BE2C (cell line): ENCODE results near the gene CORO1C. TPM values are rescaled to one million over a fixed set of nuclear protein-coding genes. Genes with fewer than 3 reads are reported as not detected.

Experiments used
- DNase-seq: peaks from one replicate; pipeline ENCODE4 v3.0.0-alpha.2; 2020
- H3K27me3 ChIP-seq: fragments of 250-450 bp; sonication (Bioruptor Pico); 2 replicates; pipeline ENCODE4 v1.5.1; 2020; ENCODE audit warnings: mild to moderate bottlenecking
- H3K36me3 ChIP-seq: fragments of 250-450 bp; sonication (Bioruptor Pico); 2 replicates; pipeline ENCODE4 v1.5.1; 2020; ENCODE audit warnings: mild to moderate bottlenecking
- H3K4me1 ChIP-seq: fragments of 250-450 bp; sonication (Bioruptor Pico); 2 replicates; pipeline ENCODE4 v1.5.1; 2020
- H3K4me3 ChIP-seq: 2 replicates; pipeline ENCODE4 v1.5.1; 2011; ENCODE audit warnings: low read depth, low read length
- H3K9me3 ChIP-seq: fragments of 250-450 bp; sonication (Bioruptor Pico); 2 replicates; pipeline ENCODE4 v1.5.1; 2020
- polyA plus RNA-seq: library from polyadenylated mRNA; unstranded; fragments of >200 nt; gene quantifications from one replicate; pipeline ENCODE4 v1.2.1, GENCODE V29; 2012; ENCODE audit warnings: low read depth, missing spikeins; ENCODE audit not compliant: insufficient read length, insufficient read depth
- TF ChIP-seq, protein P1 (sequence below): IDR thresholded peaks from 2 replicates; pipeline ENCODE4 v1.5.1; 2012; ENCODE audit warnings: mild to moderate bottlenecking, low read depth, low read length

The CORO1C gene
- 86.3 TPM for polyA plus RNA-seq

DNA sequence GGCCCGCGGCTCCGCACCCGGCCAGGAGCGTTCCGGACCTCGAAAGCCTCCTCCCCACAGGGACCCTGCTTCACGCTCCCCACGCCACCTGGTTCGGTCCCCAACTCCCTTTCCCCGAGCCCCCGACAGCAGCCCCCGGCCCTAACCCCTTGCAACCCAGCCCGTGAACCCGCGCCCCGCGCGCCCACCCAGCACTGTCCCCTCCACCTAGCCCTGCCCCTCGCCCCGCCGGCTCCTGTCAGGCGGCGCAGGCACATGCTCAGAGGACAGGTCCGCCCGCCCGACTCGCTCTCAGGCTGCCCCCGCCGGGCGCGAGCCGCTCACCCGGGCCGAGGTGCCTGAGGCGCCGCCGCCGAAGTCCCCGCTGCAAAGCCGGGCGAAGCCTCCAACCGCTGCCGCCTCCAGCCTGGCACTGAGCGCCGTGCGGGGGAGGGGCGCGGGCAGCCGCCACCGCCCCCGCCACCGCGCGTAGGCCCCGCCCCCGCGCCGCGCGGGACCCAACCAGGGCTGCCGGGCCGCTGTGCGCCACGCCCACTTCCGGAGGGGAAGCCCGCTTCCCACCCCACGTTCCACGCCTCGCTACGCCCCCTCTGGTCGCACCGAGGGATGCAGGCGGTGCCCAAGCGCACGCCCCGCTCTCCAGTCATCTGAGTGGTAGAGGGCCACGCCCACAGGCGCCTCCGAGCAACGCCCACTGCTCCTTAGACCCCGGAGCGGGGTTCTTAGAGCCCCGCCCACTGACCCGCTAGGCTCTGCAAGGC lies at the start of gene CORO1C:
Gene CORO1C (minus strand): TSS at position 414 of the 761 bp plus-strand sequence. CDS start 30,200 bp downstream, outside the sequence.
- H3K4me3 ChIP-seq: peak within 1 kb of the TSS; percentile 91
- peaks cover 4% of the 10 kb centered on the region; the same call in 1 of the 2 replicates for H3K4me1 ChIP-seq
- no peaks in the 10 kb centered on the region for H3K27me3 ChIP-seq
- no peaks in the 10 kb centered on the region for H3K36me3 ChIP-seq
- TF ChIP-seq, protein P1, sequence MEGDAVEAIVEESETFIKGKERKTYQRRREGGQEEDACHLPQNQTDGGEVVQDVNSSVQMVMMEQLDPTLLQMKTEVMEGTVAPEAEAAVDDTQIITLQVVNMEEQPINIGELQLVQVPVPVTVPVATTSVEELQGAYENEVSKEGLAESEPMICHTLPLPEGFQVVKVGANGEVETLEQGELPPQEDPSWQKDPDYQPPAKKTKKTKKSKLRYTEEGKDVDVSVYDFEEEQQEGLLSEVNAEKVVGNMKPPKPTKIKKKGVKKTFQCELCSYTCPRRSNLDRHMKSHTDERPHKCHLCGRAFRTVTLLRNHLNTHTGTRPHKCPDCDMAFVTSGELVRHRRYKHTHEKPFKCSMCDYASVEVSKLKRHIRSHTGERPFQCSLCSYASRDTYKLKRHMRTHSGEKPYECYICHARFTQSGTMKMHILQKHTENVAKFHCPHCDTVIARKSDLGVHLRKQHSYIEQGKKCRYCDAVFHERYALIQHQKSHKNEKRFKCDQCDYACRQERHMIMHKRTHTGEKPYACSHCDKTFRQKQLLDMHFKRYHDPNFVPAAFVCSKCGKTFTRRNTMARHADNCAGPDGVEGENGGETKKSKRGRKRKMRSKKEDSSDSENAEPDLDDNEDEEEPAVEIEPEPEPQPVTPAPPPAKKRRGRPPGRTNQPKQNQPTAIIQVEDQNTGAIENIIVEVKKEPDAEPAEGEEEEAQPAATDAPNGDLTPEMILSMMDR: peak; percentile 66
- peak; percentile 99 for DNase-seq
- H3K9me3 ChIP-seq: no peaks in the 10 kb centered on the region

DNA sequence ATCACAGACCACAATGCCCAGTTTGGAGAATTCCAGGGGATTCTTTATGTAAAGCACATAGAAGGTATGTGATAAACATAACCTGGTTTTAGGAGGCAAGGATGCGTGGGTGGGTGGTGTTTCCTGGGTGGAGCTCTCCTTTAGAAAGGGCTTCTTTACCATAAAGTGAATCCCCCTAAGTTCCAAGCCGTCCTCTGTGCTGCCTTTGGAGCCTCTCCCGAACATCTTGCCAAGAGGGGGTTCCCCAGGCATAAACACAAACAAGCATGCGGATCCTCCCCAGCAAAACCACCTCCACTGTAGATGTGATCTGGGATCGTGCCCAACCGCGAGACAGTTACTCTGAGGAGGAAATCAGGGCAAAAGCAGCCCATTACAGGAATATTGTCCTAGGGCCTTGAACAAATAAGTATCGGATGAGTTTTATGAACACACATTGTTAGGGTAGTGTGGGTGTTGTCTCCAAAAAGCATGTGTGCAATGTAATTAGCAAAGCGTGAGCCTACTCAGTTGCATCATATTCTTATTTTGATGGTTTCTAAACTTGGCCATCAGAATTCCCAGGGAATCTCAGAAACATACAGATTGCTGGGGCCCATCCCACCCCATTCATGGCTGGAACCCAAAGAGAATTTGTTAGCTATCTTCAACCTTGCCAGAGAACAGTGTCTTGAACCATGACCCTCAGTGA lies 48.8 kb upstream of the CORO1C start:
- H3K36me3 ChIP-seq: 0 out of 2 replicates have a peak, but pooled peaks cover 4% of the 10 kb centered on the region
- no peaks in the 10 kb centered on the region for H3K27me3 ChIP-seq
- TF ChIP-seq, protein P1: no peak
- no peak for DNase-seq
- no peak overlapping the region for H3K4me3 ChIP-seq
- no peaks in the 10 kb centered on the region for H3K9me3 ChIP-seq
- H3K4me1 ChIP-seq: no peaks in the 10 kb centered on the region

DNA sequence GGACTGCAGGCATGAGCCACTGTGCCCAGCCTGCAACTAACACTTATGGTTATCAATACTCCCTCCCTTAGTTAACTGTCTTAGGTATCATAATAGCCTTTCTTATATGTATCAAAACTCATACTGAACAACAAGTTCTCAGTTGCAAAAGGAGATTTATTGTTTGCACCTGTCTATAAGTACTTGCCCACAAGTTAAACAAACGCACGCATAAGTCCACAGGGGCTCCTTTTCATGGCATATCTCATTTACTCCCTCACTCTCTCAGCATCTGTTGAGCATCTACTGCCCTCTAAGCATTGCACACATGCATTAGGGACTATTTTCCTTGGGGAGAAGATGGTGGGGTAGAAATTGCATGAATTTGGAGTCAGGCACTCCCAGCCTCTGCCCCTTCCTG lies 46.7 kb upstream of the CORO1C start:
- Histone ChIP-seq H3K4me3 (no peak overlapping the region), H3K27me3 (no peaks in the 10 kb centered on the region)
- DNase-seq: no peak

DNA sequence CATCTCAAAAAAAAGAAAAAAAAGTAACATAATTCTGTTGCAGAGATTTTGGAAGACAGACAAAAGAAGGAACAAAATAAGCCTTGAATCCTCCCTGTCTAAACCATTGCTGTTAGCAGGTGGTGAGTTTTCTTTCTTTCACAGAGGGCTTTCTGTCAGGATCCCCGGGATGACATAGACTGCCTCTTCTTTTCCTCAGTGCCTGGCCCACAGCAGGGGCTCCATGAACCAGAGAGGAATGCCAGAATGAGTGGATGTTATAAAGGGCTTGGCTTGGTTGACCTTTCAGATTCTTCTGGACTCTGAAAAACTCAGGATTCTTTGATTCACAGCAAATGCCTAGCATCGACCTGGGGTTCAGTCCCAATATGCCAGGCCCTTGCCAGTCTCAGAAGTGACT lies 45.8 kb upstream of the CORO1C start:
- Histone ChIP-seq H3K27me3 (no peaks in the 10 kb centered on the region), H3K4me3 (no peak overlapping the region), H3K36me3 (no peaks in the 10 kb centered on the region), H3K4me1 (no peaks in the 10 kb centered on the region; the same call in 1 of the 2 replicates), H3K9me3 (no peaks in the 10 kb centered on the region)
- no peak for DNase-seq
- TF ChIP-seq, protein P1: no peak

More for the DNA sequence above, 46.7 kb upstream of the CORO1C start:
- Histone ChIP-seq H3K9me3 (no peaks in the 10 kb centered on the region), H3K36me3 (no peaks in the 10 kb centered on the region), H3K4me1 (no peaks in the 10 kb centered on the region; the same call in 1 of the 2 replicates)
- TF ChIP-seq, protein P1: no peak

DNA sequence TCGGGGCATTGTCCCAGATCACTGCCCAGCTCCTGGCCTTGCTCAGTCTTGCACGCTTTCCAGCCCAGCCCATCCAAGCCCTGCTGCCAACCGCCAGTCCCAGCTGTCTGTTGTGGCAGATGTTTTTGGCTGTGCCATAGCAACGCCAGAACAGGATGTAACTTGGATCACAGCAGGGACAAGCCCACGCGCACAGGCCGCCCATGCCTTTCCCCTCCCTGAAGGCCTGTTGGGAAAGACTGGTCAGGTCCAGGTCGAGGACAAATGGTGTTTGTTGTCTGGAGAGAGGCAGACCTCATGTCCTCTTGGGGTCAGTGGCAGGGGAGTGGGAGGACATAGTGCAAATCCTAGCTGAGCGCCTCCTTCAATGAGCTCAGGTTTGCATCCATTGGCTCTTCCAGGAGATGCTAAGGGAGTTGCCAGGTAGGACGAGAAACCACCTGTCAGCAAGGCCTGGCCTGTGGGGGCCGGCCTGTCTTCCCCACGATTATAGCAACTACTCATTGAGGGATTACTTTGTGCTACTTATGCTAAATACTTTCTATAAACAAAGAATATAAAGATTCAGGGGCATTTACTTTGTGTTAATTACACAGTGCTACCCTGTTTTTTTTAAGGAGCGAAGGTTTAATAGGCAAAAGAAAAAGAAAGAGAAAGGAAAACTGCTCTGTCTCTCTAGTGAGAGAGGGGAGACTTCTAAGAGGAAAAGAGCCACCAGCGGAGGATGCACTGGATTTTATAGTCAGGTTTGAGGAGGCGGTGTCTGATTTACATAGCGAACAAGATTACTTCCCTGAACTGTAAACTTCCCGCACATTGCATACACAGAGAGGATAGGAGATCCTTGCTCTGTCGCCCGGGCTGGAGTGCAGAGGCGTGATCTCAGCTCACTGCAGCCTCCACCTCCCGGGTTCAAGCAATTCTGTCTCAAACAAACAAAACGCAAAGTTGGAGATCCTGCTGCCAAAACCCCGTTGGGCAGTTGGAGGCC lies 42.8 kb upstream of the CORO1C start:
- H3K9me3 ChIP-seq: no peaks in the 10 kb centered on the region
- TF ChIP-seq, protein P1: no peak
- H3K36me3 ChIP-seq: no peaks in the 10 kb centered on the region
- peak; percentile 76 for DNase-seq
- H3K4me3 ChIP-seq: no peak overlapping the region
- no peaks in the 10 kb centered on the region; the same call in 1 of the 2 replicates for H3K4me1 ChIP-seq
- H3K27me3 ChIP-seq: no peaks in the 10 kb centered on the region
